ENCODE results near the gene EFNB2.

Gene EFNB2

DNA sequence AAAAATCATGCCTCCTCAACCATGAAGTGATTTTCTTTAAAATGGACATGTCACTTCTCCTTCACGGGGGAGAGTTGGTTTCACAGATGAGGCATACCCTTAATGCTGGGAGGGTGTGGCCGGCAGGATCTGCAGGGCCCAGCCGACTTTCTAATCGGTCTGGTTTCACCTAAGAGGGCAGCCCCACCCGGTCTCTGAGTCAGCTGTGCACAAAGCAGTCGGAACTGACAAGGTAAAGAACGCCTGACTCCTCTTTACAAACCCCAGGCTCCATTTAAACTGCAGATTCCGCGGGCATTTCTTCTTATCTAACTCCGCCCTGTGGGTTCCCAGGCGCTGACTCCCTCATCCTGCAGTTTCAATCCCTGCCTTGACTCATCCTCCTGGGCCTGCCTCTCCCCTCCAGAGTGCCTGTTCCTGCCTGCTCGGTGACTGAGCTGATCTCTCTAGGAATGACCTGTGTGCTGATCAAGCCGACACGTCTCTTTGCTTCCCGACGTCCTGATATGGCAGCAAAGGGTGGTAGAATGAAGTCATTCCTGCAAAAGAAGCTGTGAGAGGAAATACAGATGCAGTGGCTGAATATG lies 63.4 kb downstream of the EFNB2 start:
- peaks cover 54% of the 10 kb centered on the region for H3K79me1 ChIP-seq (ENCODE audit: low read length)
- H3K23ac ChIP-seq (ENCODE audit: low read length) = no peak overlapping the region
- no peak overlapping the region for H2BK5ac ChIP-seq (ENCODE audit: low read depth, low read length, poor library complexity)
- H3K9ac ChIP-seq (ENCODE audit: low read length) = no peak overlapping the region
- no peak overlapping the region for H2AK5ac ChIP-seq (ENCODE audit: low read length)
- DNase-seq = peak; percentile 98 to 99
- no peak overlapping the region for H4K12ac ChIP-seq (ENCODE audit: low read depth, low read length)
- H3K14ac ChIP-seq (ENCODE audit: low read length) = no peak overlapping the region
- no peak overlapping the region for H3K4me2 ChIP-seq (ENCODE audit: low read length)
- no CpG with 5 or more reads among the region's 16 CpGs for WGBS (ENCODE audit: extremely low coverage, insufficient coverage, insufficient read length)
- no peak overlapping the region for H3K4ac ChIP-seq (ENCODE audit: low read depth, low read length)
- H3K79me2 ChIP-seq (ENCODE audit: control insufficient read depth, insufficient read depth, low read length, poor library complexity) = peaks cover 8% of the 10 kb centered on the region
- H3K4me3 ChIP-seq (ENCODE audit: low read depth, low read length) = no peak overlapping the region
- no peak overlapping the region for H2BK120ac ChIP-seq (ENCODE audit: insufficient read depth, low read length, poor library complexity)
- H4K8ac ChIP-seq (ENCODE audit: low read depth, low read length) = no peak overlapping the region
- no peak overlapping the region for H4K91ac ChIP-seq (ENCODE audit: low read depth, low read length)
- no peaks in the 10 kb centered on the region for H3K27me3 ChIP-seq (ENCODE audit: insufficient read depth, low read length)
- H3K27ac ChIP-seq (ENCODE audit: low read depth, low read length) = peak overlapping the region; percentile 97
- H2BK12ac ChIP-seq (ENCODE audit: low read length) = no peak overlapping the region
- no peaks in the 10 kb centered on the region for H3K36me3 ChIP-seq (ENCODE audit: control insufficient read depth in 1 of 2, insufficient read depth in 2 of 2, low read length in 2 of 2)
- no peak overlapping the region for H2AFZ ChIP-seq (ENCODE audit: insufficient read depth, low read length, poor library complexity)
- H3K9me3 ChIP-seq (ENCODE audit: insufficient read depth, low read depth, low read length) = no peaks in the 10 kb centered on the region
- peaks cover 34 to 40% of the 10 kb centered on the region in 2 experiments for H3K4me1 ChIP-seq (ENCODE audit: control insufficient read depth in 1 of 2, insufficient read depth in 2 of 2, low read length in 2 of 2)
- no peak overlapping the region for H3K18ac ChIP-seq (ENCODE audit: low read length)

DNA sequence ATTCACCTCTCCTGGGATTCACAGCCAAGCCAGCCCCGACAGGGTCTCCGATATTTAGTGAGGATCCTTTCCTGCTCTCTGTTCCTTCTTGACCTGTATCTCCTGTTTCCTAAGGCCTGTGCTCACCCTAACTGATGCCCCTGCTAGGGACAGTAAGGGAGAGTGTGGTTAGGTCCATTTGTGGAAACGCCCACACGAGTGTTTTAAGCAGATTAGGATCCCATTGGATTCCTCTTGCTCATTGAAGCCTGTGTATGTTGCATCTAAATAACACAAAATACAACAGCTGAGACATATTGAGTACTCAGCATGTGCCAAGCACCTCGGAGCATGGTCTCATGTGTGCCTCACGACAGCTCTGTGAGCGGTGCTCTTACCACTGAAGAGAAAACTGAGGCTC lies 64.9 kb downstream of the EFNB2 start:
- peak overlapping the region; percentile 9 for H2BK120ac ChIP-seq (ENCODE audit: insufficient read depth, low read length, poor library complexity)
- H3K4me3 ChIP-seq (ENCODE audit: low read depth, low read length) = no peak overlapping the region
- H2AK5ac ChIP-seq (ENCODE audit: low read length) = peak overlapping the region; percentile 92
- peaks cover 55% of the 10 kb centered on the region for H3K79me1 ChIP-seq (ENCODE audit: low read length)
- H3K79me2 ChIP-seq (ENCODE audit: control insufficient read depth, insufficient read depth, low read length, poor library complexity) = peaks cover 8% of the 10 kb centered on the region
- H3K4me2 ChIP-seq (ENCODE audit: low read length) = no peak overlapping the region
- H3K14ac ChIP-seq (ENCODE audit: low read length) = peak overlapping the region; percentile 26
- H2BK12ac ChIP-seq (ENCODE audit: low read length) = peak overlapping the region; percentile 34
- no peak for DNase-seq
- no peak overlapping the region for H3K23ac ChIP-seq (ENCODE audit: low read length)
- no peak overlapping the region for H3K27ac ChIP-seq (ENCODE audit: low read depth, low read length)
- H4K91ac ChIP-seq (ENCODE audit: low read depth, low read length) = peak overlapping the region; percentile 31
- H2AFZ ChIP-seq (ENCODE audit: insufficient read depth, low read length, poor library complexity) = no peak overlapping the region
- no peak overlapping the region for H4K12ac ChIP-seq (ENCODE audit: low read depth, low read length)
- no peak overlapping the region for H3K4ac ChIP-seq (ENCODE audit: low read depth, low read length)
- H3K27me3 ChIP-seq (ENCODE audit: insufficient read depth, low read length) = no peaks in the 10 kb centered on the region
- H3K18ac ChIP-seq (ENCODE audit: low read length) = peak overlapping the region; percentile 58
- H3K9ac ChIP-seq (ENCODE audit: low read length) = no peak overlapping the region
- WGBS (ENCODE audit: extremely low coverage, insufficient coverage, insufficient read length) = no CpG with 5 or more reads among the region's 7 CpGs
- no peaks in the 10 kb centered on the region for H3K9me3 ChIP-seq (ENCODE audit: insufficient read depth, low read depth, low read length)
- peak overlapping the region; percentile 2 for H4K8ac ChIP-seq (ENCODE audit: low read depth, low read length)
- H3K36me3 ChIP-seq (ENCODE audit: control insufficient read depth in 1 of 2, insufficient read depth in 2 of 2, low read length in 2 of 2) = no peaks in the 10 kb centered on the region
- H2BK5ac ChIP-seq (ENCODE audit: low read depth, low read length, poor library complexity) = peak overlapping the region; percentile 25
- peaks cover 38 to 41% of the 10 kb centered on the region in 2 experiments for H3K4me1 ChIP-seq (ENCODE audit: control insufficient read depth in 1 of 2, insufficient read depth in 2 of 2, low read length in 2 of 2)

DNA sequence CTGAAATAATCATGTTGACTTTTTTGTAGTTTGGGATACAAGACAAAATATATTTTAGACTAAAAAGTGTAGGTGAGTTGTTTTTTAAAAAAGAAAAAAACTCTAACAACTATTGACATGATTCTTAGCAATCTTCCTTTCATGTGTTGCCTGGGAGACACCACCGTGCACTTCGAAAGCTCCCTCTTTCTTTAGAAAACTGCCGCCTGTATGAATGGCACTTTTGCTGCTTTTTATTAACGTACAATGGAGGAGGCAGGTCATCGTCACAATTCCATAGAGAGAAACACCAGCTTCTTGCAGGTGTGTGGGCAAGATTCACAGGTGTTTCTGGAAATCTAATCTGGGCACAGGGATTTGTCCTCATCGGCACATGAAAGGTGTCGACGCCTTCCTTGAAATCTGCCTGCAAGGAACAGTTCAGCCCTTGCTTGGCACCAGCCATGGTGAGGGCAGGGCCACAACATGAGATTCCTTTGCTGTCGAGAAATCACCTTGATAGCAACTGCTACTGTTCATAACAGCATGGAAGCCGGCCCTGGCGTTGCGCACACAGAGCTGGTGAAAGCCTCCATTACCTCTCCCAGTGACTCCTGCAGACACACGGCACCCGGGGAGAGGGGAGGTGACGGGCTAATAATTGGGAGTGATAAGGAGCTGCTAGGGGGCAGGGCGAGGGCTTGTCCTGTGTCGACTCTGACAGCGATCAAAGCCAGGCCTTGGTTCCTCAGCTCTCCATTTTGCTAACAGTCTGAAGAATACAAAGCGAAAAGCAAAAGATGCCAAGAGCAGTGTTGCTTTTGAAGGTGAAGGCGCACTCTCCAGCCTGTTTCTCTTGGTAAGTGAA lies 66.5 kb downstream of the EFNB2 start:
- no peak overlapping the region for H2AFZ ChIP-seq (ENCODE audit: insufficient read depth, low read length, poor library complexity)
- H3K18ac ChIP-seq (ENCODE audit: low read length) = peak overlapping the region; percentile 79
- no peak overlapping the region for H3K4me2 ChIP-seq (ENCODE audit: low read length)
- H2AK5ac ChIP-seq (ENCODE audit: low read length) = peak overlapping the region; percentile 75
- no peaks in the 10 kb centered on the region for H3K9me3 ChIP-seq (ENCODE audit: insufficient read depth, low read depth, low read length)
- peak overlapping the region; percentile 84 for H2BK5ac ChIP-seq (ENCODE audit: low read depth, low read length, poor library complexity)
- peak overlapping the region; percentile 56 for H3K14ac ChIP-seq (ENCODE audit: low read length)
- no peaks in the 10 kb centered on the region for H3K27me3 ChIP-seq (ENCODE audit: insufficient read depth, low read length)
- peak overlapping the region; percentile 76 for H4K91ac ChIP-seq (ENCODE audit: low read depth, low read length)
- H3K27ac ChIP-seq (ENCODE audit: low read depth, low read length) = peak overlapping the region; percentile 35
- no peaks in the 10 kb centered on the region for H3K36me3 ChIP-seq (ENCODE audit: control insufficient read depth in 1 of 2, insufficient read depth in 2 of 2, low read length in 2 of 2)
- no peak overlapping the region for H3K9ac ChIP-seq (ENCODE audit: low read length)
- H4K12ac ChIP-seq (ENCODE audit: low read depth, low read length) = no peak overlapping the region
- H3K4me1 ChIP-seq (ENCODE audit: control insufficient read depth in 1 of 2, insufficient read depth in 2 of 2, low read length in 2 of 2) = peaks cover 29 to 35% of the 10 kb centered on the region in 2 experiments
- WGBS (ENCODE audit: extremely low coverage, insufficient coverage, insufficient read length) = no CpG with 5 or more reads among the region's 20 CpGs
- peak overlapping the region; percentile 43 for H4K8ac ChIP-seq (ENCODE audit: low read depth, low read length)
- no peak overlapping the region for H3K4me3 ChIP-seq (ENCODE audit: low read depth, low read length)
- peaks cover 8% of the 10 kb centered on the region for H3K79me2 ChIP-seq (ENCODE audit: control insufficient read depth, insufficient read depth, low read length, poor library complexity)
- H3K79me1 ChIP-seq (ENCODE audit: low read length) = peaks cover 46% of the 10 kb centered on the region
- H3K23ac ChIP-seq (ENCODE audit: low read length) = no peak overlapping the region
- H3K4ac ChIP-seq (ENCODE audit: low read depth, low read length) = peak overlapping the region; percentile 11
- H2BK12ac ChIP-seq (ENCODE audit: low read length) = peak overlapping the region; percentile 86
- DNase-seq = no peak
- H2BK120ac ChIP-seq (ENCODE audit: insufficient read depth, low read length, poor library complexity) = peak overlapping the region; percentile 62

DNA sequence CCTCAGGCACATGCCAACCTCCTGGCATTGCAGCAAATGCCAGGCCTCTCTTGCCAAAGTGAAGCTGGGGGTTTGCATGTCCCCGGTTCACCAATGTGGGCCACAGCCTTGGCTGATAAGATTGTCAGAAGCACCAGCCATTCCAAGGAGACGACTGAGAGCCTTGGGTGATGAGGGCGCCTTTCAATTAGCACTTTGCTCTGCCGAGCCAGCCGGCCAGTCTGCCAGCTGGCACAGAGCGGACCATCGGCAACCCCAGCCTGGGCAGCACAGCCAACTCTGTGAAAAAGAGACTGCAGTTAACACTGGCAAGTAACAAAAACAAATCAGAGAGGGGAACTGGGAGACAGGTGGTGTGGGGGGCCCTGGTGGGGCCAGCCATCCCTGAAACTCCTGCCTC lies 67.3 kb downstream of the EFNB2 start:
- WGBS (ENCODE audit: extremely low coverage, insufficient coverage, insufficient read length) = no CpG with 5 or more reads among the region's 7 CpGs
- Histone ChIP-seq H3K18ac (ENCODE audit: low read length) (peak overlapping the region; percentile 31), H2BK12ac (ENCODE audit: low read length) (peak overlapping the region; percentile 51), H3K4me3 (ENCODE audit: low read depth, low read length) (no peak overlapping the region), H3K14ac (ENCODE audit: low read length) (peak overlapping the region; percentile 69), H3K36me3 (ENCODE audit: control insufficient read depth in 1 of 2, insufficient read depth in 2 of 2, low read length in 2 of 2) (no peaks in the 10 kb centered on the region), H4K91ac (ENCODE audit: low read depth, low read length) (peak overlapping the region; percentile 89), H3K79me2 (ENCODE audit: control insufficient read depth, insufficient read depth, low read length, poor library complexity) (peaks cover 6% of the 10 kb centered on the region), H3K4me1 (ENCODE audit: control insufficient read depth in 1 of 2, insufficient read depth in 2 of 2, low read length in 2 of 2) (peaks cover 26 to 32% of the 10 kb centered on the region in 2 experiments), H3K4me2 (ENCODE audit: low read length) (peak overlapping the region; percentile 11), H2AK5ac (ENCODE audit: low read length) (peak overlapping the region; percentile 72), H4K12ac (ENCODE audit: low read depth, low read length) (peak overlapping the region; percentile 4), H3K4ac (ENCODE audit: low read depth, low read length) (peak overlapping the region; percentile 56), H3K79me1 (ENCODE audit: low read length) (peaks cover 43% of the 10 kb centered on the region), H3K23ac (ENCODE audit: low read length) (no peak overlapping the region), H3K27me3 (ENCODE audit: insufficient read depth, low read length) (no peaks in the 10 kb centered on the region), H3K9me3 (ENCODE audit: insufficient read depth, low read depth, low read length) (no peaks in the 10 kb centered on the region), H4K8ac (ENCODE audit: low read depth, low read length) (peak overlapping the region; percentile 55), H3K27ac (ENCODE audit: low read depth, low read length) (peak overlapping the region; percentile 94), H2BK5ac (ENCODE audit: low read depth, low read length, poor library complexity) (peak overlapping the region; percentile 91), H3K9ac (ENCODE audit: low read length) (no peak overlapping the region), H2AFZ (ENCODE audit: insufficient read depth, low read length, poor library complexity) (no peak overlapping the region), H2BK120ac (ENCODE audit: insufficient read depth, low read length, poor library complexity) (peak overlapping the region; percentile 95)
- DNase-seq = no peak

All from trophoblast cell (in vitro differentiated cells and primary cell).